Upper lobe of left lung (tissue), 4 donors: ENCODE measurements around the gene LRTM2.

Experiments used
- CTCF ChIP-seq, 6 experiments: fragments of 450-650 bp in 4 of 6; fragments of 200-600 bp in 2 of 6; sonication (generic) in 2 of 6; IDR thresholded peaks; one replicate each; pipeline ENCODE4 v1.5.1; 2016 to 2019; ENCODE audit warnings: antibody characterized with exemption in 6 of 6
- POLR2A ChIP-seq, 4 donors: fragments of 450-650 bp; IDR thresholded peaks; one replicate each; pipeline ENCODE4 v1.5.1; 2016 to 2017; ENCODE audit warnings: antibody characterized with exemption in 4 of 4, mild to moderate bottlenecking in 2 of 4

DNA sequence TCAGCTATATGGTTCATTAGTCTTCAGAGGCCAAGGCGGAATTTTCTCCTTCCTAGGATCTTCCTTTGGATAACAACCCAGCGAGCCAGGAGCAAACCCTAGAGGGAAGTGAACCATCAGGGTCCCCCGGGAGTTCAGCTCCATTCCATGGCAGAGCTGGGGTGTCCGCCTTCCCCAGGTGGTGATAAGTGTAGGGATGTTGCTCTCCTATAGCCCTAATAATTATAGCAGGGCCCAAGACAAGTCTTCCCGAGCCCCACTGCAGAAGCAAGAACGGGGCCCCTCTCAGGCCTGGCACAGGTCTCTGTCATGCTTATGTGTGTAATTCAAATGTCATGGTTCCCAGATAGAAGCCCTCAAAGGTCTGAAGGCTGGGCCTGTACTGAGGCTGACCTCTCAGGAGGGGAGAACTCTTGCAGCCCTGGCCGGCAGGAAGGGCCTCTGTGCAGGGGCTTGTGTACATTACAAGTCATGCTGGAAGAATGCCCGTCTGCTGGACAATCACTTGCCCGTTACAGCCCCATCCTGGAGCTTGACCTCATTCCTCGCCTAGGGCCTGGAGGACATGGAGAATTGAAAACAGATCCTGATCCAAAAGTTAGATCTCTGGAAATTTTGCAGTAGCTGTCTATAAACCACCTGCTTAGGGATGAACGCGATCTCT, 17.3 kb downstream of the LRTM2 start:
- TF ChIP-seq POLR2A (IDR thresholded peaks at IDR 0.05) (no peak), CTCF (IDR thresholded peaks at IDR 0.05) (no peak)
